ENCODE data around the gene DRAP1. TPM values are rescaled to one million over a fixed set of nuclear protein-coding genes. Genes with fewer than 3 reads are reported as not detected.
"Not testable (repeated sequence)": the region's sequence is repeated elsewhere in the genome, so short reads cannot be mapped to it uniquely, and the experiment has no call there.

The DRAP1 gene
- polyA plus RNA-seq, 1 donor from 2014 or later, result 90.7 TPM

GRCh38 chr11:65883058-65883761, 36.0 kb upstream of the DRAP1 start:
- H3K27ac Mint-ChIP-seq, result no peak overlapping the region
- no peaks in the 10 kb centered on the region for H3K9me3 Mint-ChIP-seq
- H3K27me3 Mint-ChIP-seq, result no peaks in the 10 kb centered on the region
- H3K36me3 Mint-ChIP-seq, result no peaks in the 10 kb centered on the region
- no peak overlapping the region for H3K4me3 Mint-ChIP-seq
- H3K4me1 Mint-ChIP-seq, result peaks cover 9 to 17% (median 14%) of the 10 kb centered on the region in 3 donors

GRCh38 chr11:65883786-65884715, 35.2 kb upstream of the DRAP1 start:
- Mint-ChIP-seq H3K9me3 (no peaks in the 10 kb centered on the region), H3K4me3 (peak overlapping the region in 2 of 4 donors; percentile 66 to 88), H3K4me1 (peaks cover 16 to 23% (median 19%) of the 10 kb centered on the region in 3 donors), H3K36me3 (no peaks in the 10 kb centered on the region), H3K27ac (peak overlapping the region in 2 of 3 donors; percentile 81 to 95), H3K27me3 (no peaks in the 10 kb centered on the region)

- Mint-ChIP-seq H3K27me3 (no peaks in the 10 kb centered on the region), H3K36me3 (no peaks in the 10 kb centered on the region), H3K4me1 (peaks cover 20 to 29% (median 25%) of the 10 kb centered on the region in 3 donors), H3K4me3 (peak overlapping the region; percentile 63 to 88 (median 72)), H3K9me3 (no peaks in the 10 kb centered on the region), H3K27ac (peak overlapping the region in 2 of 3 donors; percentile 81 to 95)
Observed at GRCh38 chr11:65884716-65885092, 34.5 kb upstream of the DRAP1 start.

DNA sequence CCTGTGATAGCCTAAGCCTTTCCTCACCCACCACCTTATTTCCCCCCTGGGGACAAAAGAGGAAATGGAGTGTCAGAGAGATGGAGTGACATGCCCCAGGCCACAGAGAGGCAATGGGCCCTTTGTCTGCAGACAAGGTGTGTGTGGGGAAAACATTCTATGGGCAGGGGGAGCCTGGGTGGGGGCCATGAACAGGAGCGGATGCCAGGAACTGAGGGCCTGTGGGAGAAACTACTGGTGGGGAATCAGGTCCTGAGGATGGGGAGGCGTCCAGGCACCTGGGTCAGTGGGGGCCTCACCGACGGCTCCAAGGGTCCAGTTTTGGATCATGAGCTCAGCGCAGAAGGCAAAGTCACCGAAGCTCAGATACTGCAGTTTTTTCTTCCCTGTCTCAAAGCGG, 34.0 kb upstream of the DRAP1 start:
- Mint-ChIP-seq H3K4me3 (peak overlapping the region in 2 of 4 donors; percentile 78 to 88), H3K36me3 (no peaks in the 10 kb centered on the region)

DNA sequence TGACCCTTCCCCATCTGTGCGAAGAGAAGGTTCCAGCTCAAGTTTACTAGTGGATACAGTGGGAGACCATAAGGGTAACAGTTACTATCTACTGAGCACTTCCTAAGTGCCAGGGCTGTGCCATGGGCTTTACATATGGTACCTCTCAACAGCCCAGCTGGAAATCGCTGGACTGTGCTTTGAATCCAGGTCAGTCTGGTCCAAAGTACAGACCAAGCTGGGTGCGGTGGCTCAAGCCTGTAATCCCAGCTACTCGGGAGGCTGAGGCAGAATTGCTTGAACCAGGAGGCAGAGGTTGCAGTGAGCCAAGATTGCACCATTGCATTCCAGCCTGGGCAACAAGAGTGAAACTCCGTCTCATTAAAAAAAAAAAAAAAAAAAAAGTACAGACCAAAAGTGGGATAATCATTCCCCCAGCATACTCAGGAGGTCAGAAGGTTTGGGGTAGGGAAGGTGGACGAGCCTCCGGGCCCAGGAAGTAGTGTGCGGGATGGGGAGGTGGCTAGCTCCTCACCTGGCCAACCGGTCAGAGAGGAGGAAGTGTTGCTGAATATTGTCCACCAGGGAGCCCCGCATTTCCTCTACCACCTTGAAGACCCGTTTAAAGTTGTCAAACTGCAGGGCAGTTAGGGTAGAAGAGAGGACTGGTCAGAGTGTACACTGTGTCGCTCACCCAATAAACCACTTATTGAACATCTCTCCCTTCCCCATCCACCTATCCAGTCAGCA, 33.3 kb upstream of the DRAP1 start:
- no peaks in the 10 kb centered on the region for H3K36me3 Mint-ChIP-seq
- H3K9me3 Mint-ChIP-seq, result no peaks in the 10 kb centered on the region
- peaks cover 27 to 37% (median 31%) of the 10 kb centered on the region in 3 donors for H3K4me1 Mint-ChIP-seq
- H3K27me3 Mint-ChIP-seq, result no peaks in the 10 kb centered on the region
- H3K4me3 Mint-ChIP-seq, result peak overlapping the region in 3 of 4 donors; percentile 72 to 96 (median 89)
- peak overlapping the region in 2 of 3 donors; percentile 80 to 95 for H3K27ac Mint-ChIP-seq

More for the DNA sequence above, 34.0 kb upstream of the DRAP1 start:
- Mint-ChIP-seq H3K4me1 (peaks cover 26 to 35% (median 30%) of the 10 kb centered on the region in 3 donors), H3K27ac (peak overlapping the region in 2 of 3 donors; percentile 80 to 95), H3K9me3 (no peaks in the 10 kb centered on the region), H3K27me3 (no peaks in the 10 kb centered on the region)

GRCh38 chr11:65886826-65887722, 32.2 kb upstream of the DRAP1 start:
- Mint-ChIP-seq H3K4me3 (peak overlapping the region; percentile 89 to 96 (median 94)), H3K36me3 (no peaks in the 10 kb centered on the region), H3K4me1 (peaks cover 28 to 41% (median 35%) of the 10 kb centered on the region in 3 donors), H3K27ac (peak overlapping the region; percentile 23 to 93 (median 78)), H3K27me3 (no peaks in the 10 kb centered on the region), H3K9me3 (no peaks in the 10 kb centered on the region)

GRCh38 chr11:65887723-65888162, 31.5 kb upstream of the DRAP1 start:
- Mint-ChIP-seq H3K4me1 (peaks cover 34 to 48% (median 42%) of the 10 kb centered on the region in 3 donors), H3K4me3 (peak overlapping the region; percentile 89 to 96 (median 94)), H3K36me3 (no peaks in the 10 kb centered on the region), H3K27me3 (no peaks in the 10 kb centered on the region), H3K9me3 (no peaks in the 10 kb centered on the region), H3K27ac (peak overlapping the region; percentile 93 to 98 (median 97))

DNA sequence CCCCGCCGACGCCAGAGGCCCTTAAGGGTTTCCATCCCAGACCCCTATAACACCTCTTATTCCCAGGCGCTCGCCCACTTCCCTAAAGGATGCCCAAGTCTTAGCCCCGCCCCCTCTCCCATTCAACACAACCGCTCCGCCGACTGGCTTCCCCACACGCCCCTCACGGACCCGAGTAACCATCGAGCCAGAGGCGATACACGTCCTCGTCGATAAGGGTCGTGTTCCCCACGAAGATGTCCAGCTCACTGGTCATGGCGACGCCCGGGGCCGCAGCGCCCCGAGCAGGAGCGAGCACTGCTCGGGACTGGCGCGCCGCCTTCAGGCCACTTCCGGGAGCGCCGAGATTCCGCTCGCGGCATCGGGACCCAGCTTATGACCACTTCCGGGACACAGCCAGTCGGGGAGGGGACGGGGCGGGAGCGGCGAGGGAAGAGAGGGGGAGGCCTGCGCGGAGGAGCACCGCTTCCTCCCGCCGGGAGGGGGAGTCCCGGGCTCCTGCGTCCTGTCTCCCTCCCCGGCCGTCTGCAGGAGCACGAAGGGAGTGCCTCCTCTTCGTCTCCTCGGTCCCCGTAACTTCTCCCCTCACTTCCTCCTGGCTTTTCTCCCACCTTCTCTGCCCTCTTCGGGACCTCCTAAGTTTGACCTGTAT, 30.9 kb upstream of the DRAP1 start, which contains the start of gene FIBP:
TSS of gene FIBP (minus strand) at position 309 of the 652 bp plus-strand sequence. CDS start at position 256, 53 bp downstream.
- Mint-ChIP-seq H3K27me3 (no peaks in the 10 kb centered on the region), H3K36me3 (no peaks in the 10 kb centered on the region), H3K4me1 (peaks cover 36 to 49% (median 46%) of the 10 kb centered on the region in 3 donors), H3K9me3 (no peaks in the 10 kb centered on the region), H3K27ac (peak within 1 kb of the TSS; percentile 93 to 98 (median 97)), H3K4me3 (peak within 1 kb of the TSS; percentile 89 to 96 (median 94))

DNA sequence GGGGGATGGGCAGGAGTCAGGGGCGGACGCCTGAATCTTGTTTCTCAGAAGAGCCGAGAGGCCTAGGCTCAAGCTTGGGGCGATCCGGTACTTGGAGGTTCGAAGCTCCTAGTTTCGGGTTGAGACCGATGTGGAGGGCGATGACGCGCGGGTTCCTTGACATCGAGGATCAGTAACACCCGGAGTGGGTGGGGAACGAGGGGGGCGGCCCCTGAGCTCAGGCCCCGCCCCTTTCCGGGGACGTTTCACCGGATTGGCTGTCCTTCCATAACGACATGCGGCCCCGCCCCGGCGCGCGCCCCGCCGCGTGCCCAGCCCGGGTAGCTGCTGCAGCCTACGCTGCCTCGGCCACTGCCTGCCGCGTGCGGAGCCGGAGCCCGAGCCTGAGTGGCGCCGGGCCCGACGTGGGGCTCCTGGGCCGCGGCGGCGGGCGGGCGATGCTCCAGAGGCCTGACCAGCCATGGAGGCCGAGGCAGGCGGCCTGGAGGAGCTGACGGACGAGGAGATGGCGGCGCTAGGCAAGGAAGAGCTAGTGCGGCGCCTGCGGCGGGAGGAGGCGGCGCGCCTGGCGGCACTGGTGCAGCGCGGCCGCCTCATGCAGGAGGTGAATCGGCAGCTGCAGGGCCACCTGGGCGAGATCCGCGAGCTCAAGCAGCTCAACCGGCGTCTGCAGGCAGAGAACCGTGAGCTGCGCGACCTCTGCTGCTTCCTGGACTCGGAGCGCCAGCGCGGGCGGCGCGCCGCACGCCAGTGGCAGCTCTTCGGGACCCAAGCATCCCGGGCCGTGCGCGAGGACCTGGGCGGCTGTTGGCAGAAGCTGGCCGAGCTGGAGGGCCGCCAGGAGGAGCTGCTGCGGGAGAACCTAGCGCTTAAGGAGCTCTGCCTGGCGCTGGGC, 28.7 kb upstream of the DRAP1 start, which contains the start of gene CCDC85B:
TSS of gene CCDC85B (plus strand) at position 350 of the 895 bp plus-strand sequence. CDS start at position 461, 111 bp downstream.
- Mint-ChIP-seq H3K9me3 (no peaks in the 10 kb centered on the region), H3K27ac (peak within 1 kb of the TSS; percentile 93 to 98 (median 97)), H3K4me3 (peak within 1 kb of the TSS; percentile 89 to 96 (median 95)), H3K27me3 (no peaks in the 10 kb centered on the region), H3K36me3 (no peaks in the 10 kb centered on the region), H3K4me1 (peaks cover 31 to 45% (median 39%) of the 10 kb centered on the region in 3 donors)

GRCh38 chr11:65891219-65892136, 27.7 kb upstream of the DRAP1 start:
- H3K36me3 Mint-ChIP-seq, result no peaks in the 10 kb centered on the region
- H3K9me3 Mint-ChIP-seq, result no peaks in the 10 kb centered on the region
- H3K27ac Mint-ChIP-seq, result peak overlapping the region; percentile 40 to 93 (median 48)
- peak overlapping the region; percentile 87 to 96 (median 92) for H3K4me3 Mint-ChIP-seq
- peaks cover 31 to 44% (median 40%) of the 10 kb centered on the region in 3 donors for H3K4me1 Mint-ChIP-seq
- H3K27me3 Mint-ChIP-seq, result no peaks in the 10 kb centered on the region

- not testable (repeated sequence) for H3K9me3 Mint-ChIP-seq, H3K27me3 Mint-ChIP-seq
Observed at GRCh38 chr11:65892137-65892540, 27.1 kb upstream of the DRAP1 start.

More at GRCh38 chr11:65892137-65892540, 27.1 kb upstream of the DRAP1 start:
- peaks cover 31 to 39% (median 37%) of the 10 kb centered on the region in 3 donors for H3K4me1 Mint-ChIP-seq
- peak overlapping the region; percentile 40 to 83 (median 48) for H3K27ac Mint-ChIP-seq
- H3K4me3 Mint-ChIP-seq, result peak overlapping the region; percentile 75 to 96 (median 90)
- not testable (repeated sequence) for H3K36me3 Mint-ChIP-seq
